Activated CD4-positive, alpha-beta T cell treated with anti-CD3 and anti-CD28 coated beads for 48 hours (primary cell): ENCODE results near the gene MUC5AC.
"Not testable (repeated sequence)": the region's sequence is repeated elsewhere in the genome, so short reads cannot be mapped to it uniquely, and the experiment has no call there.

Experiments
- DNase-seq: peaks from one replicate; pipeline ENCODE4 v3.0.0-alpha.2; 2020

The MUC5AC gene

DNA sequence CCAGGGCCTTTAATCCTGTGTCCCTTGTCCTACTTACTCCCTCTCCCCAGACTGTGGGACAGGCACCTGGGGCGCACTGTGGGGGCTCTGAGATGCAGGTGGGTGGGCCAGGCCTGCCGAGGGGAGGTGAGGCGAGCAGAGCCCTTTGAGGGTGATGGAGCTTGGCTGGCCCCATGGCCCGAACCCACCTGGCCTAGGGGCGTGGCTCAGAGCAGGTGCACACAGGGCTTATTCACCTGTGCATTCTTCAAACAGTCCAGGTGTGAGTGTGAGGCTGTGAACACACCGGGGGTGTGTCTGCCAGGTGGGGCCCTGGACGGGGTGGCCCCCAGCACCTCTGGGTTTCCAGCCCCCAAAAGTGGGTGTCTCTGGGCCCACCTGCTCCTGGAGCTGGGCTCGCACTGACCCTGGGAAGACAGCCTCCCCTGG is 9.0 kb upstream of the MUC5AC start:
- DNase-seq = no peak

DNA sequence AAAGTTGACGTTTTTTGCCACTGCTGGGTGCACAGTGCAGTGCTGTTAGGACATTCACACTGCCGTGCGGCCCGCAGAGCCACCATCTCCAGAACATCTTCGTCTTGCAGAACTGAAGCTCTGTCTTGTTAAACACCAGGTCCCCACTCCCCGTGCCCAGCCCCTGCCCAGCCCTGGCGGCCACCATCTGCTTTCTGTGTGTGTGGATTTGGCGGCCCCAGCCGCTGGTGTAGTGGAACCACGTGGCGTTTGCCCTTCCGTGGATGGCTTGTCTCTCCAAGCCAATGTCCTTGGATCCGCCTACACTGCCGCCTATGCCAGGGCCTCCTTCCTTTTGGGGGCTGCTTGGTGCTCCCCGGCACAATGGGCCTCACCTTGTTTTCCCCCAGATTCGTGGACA is 8.2 kb upstream of the MUC5AC start:
- DNase-seq = no peak

DNA sequence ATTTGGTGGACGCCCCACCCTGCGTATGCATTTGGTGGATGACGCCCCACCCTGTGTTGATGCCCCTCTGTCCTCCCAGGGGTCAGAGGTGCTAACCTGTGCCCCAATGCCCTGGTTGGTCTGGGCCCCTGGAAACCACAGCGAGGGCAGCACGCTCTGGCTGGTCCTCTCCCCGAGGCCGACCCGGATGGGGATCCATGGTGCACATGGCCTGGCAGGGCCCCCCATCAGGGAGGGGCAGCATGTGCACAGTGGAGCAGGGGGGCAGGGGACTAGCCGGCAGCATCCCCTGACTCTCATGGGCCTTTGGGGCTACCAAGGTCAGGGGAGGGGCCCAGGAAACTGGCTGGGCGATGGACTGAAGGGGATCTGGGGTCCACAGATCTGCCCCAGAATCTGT is 7.6 kb upstream of the MUC5AC start:
- DNase-seq = no peak

DNA sequence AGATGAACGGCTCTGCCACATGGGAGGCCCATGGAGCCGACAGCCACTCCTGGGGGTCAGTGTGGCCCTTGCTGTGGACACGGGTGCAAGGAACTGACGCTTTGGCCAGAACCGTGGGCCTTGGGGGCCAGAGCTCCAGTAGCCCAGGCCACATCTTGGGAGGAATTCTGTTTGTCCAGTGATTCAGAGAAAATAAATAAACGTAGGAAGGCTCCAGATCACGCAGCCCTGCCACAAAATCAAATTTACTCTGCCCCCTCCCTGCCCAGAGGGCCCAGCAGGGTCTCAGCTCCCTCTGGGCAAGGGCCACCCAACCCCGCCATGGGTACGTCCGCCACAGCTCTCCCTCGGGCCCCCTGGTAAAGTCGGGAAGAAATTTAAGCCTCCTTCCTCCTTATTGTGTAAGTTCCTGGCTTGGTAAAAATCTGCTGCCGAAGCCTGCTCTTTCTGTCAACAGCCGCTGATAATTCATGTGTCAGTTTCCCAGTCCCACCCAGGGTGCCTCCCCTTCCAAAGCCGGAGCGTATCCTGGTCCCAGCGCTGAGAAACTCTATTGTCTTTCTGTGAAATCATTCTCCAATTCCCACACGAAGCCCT is 6.9 kb upstream of the MUC5AC start:
- DNase-seq = no peak

DNA sequence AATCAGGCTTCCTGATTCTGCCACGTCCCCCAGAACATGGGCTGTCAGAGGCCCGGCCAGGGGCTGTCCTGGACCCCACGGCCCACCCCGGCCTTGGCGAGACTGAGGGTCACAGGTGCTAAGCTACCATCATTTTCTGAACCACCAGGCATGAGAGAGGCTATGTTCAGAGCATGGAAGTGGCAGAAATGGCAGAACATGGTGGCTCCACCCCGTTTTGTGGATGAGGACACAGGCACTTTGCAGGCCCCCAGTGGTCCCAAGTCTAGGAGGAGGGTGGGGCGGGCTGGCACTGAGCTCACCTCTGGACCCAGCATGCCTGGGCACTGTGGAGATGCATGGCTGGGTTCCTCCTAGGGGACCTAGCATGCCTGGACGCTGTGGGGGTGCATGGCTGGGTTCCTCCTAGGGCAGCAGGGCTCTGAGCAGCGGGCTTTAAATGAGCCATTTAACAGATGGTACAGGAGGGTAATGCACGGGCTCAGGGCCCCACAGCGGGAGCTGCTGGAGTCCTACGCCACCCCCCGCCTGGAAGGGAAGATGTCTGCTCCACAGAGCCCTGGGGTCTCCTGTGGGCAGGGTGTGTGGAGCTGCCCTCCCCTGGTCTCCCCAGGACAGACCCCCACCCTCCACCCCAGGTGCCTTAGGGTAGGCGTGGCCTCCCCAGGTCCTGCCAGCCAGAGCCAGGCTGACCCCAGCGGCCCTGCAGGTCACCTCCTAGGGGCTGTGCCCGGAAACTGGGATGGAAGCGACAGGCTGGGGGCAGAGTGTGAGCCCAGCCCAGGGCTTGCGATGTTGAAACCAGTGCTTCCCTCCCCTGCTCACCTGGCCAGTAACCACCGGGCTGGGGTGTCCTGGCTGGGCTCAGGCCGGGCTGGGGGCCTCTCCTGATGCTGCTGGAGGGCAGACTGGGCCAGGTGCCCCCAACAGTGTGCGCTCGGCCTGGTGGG is 6.1 kb upstream of the MUC5AC start:
- peak; percentile 0 for DNase-seq

DNA sequence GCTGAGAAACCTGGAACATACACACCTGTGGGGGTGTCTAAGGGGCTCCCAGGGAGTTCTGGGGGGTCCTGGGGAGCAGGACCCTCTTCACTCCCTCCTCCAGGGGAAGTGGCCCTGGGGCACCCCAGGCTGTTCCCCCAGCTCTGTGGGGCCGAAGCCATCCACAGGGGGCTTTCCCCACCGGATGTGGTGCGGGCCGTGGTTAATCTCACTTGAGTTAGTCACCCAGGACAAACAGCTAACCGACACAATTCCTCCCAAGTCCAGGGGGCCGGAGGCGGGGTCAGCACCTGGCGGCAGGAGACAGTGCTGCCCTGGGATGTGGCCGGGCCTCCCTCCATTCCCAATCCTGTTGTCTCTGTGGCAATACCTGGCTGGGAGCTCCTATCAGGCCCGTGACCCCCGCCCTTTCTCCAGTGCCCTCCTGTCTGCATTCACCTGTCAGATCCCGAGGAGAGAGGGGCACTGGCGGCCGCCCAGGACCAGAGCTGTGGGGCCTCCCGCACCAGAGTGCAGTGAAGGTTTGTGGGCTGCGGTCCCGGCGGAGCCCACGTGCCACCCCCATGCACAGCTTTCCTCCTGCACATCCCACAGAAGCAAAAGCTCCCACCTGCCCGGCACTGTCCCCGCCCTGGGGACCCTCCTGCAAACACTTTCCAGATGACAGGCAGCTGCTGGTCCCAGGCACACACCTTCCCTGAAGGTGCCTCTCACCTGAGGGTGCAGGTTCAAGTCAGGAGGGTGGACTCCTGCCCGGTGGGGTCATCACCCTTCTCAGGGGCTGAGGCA is 5.2 kb upstream of the MUC5AC start:
- DNase-seq = peak; percentile 48

DNA sequence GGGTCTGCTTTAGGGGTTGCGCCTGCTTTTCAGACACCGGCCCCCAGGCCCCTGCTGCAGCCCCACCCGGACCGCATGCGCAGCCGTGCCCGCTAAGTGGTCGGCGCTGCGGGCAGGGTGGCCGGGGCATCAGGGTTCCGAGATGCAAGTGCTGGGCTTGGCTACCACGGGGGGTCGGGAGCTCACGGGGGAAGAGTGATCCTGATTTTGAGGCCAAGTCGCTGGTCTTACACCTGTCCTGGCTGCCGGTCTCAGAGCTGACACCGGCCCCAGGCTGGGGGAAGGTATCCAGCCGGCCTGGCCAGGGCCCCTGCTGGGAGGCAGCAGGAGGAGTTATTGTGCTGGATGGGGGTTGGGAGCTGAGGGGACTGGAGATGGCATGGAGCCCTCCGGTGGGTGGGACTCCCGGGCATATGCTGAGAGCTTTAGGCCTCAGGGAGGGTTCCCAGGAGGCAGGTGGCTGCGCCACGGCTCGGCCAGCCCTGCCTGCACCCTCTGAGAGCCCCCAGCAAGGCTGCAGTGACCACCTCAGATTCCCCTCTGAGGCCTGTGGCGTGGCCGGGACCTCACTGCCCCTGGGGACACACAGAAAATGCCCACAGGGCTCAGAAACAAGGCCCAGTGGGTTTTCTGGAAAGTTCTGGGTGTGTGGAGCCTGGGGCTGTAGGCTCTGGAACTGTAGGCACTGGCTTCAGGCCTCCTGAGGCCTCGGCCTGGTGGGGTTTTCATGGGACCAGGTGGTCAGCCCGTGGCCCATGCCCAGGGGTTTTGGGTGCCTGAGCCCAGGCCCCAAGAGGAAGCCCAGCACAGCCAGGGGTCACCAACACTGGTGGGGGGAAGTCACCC is 4.4 kb upstream of the MUC5AC start:
- DNase-seq = peak; percentile 1

DNA sequence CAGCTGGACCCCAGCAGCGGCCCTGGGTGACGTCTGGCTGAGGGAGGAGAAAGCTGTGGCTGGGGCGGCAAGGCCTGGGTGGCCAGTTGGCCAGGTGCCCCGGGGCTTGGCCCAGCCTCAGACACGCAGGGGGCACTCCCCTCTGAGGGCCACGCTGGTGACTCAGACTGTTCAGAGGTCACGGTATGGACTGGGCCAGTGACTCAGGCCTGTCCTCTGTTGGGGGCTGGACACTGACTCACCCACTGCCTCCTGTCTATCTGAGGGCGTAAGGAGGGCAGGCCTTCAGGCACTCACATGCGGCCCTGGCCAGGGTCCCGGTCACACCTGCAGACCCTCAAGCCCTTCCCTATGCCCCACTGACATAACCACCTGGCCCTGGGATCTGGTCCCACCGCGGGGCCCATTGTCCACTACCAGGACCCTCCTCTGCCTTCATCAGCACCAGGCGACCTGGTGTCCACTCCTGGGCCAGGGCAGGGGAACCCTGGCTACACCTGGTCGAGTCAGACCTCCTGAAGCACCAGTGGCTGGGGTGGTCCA is 3.7 kb upstream of the MUC5AC start:
- DNase-seq = peak; percentile 2

DNA sequence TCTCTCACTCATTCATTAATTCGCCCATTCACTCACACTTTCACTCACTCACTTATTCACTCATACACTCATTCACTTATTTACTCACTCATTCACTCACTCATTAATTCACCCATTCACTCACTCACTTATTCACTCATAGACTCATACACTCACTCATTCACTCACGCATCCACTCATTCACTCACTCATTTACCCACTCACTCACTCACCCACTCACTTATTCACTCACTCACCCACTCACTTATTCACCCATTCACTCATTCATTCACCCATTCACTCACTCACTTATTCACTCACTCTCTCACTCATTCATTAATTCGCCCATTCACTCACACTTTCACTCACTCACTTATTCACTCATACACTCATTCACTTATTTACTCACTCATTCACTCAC is 3.1 kb upstream of the MUC5AC start:
- DNase-seq = not testable (repeated sequence)

DNA sequence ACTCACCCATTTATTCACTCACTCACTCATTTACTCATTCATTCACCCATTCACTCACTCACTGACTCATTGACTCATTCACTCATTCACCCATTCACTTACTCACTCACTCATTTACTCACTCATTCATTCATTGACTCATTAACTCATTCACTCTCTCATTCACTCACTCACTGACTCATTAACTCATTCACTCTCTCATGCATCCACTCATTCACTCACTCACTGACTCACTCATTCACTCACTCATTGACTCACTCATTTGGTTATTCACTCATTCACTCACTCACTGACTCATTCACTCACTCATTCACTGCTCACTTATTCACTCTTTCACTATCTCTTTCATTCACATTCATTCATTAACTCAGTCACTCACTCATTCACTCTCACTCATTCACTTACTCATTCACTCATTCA is 2.5 kb upstream of the MUC5AC start:
- no peak for DNase-seq

DNA sequence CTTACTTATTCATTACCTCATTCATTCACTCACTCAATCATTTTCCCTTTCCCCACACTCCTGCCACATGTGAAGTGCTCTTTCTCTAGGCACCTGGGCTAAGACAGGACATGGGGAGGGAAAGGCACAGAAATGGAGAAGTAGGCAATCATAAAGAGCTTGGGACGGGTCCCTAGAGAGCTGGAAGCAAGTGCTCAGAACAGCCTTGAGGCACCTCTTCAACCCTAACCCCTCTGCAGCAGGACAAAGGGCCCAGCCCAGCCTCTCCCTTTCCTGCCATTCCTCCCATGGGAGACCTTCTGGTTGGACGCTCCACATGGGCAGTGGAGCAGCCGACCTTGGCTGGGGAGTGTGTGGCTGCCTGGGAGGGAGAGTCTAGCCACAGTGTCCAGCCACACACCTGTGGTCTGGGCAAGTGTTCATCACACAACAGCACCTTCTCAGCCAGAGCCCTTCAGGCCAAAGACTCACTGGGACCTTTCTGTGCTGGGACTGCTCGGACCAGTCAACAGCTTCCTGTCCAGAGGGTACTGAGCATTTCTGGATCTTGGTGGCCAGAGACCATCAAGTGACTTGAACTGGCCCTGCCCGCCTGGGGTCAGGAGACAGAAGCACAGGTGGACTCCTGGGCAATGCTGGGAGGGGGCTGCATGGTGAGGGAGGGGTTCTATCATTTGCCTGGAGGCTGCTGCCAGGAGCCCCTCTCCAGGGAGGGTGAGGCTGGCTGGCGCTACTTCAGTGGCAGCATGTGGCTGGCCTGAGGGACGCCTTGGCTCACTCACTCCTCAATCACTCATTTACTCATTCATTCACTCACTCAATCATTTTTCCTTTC is 1.0 kb upstream of the MUC5AC start:
- no peak for DNase-seq

DNA sequence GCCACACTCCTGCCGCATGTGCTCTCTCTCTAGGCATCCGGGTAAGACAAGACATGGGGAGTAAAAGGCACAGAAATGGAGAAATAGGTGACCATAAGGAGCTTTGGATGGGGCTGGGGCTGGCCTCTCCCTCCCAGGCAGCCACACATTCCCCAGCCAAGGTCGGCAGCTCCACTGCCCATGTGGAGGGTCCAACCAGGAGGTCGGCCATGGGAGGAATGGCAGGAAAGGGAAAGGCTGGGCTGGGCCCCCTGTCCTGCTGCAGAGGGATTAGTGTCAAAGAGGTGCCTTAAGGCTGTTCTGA is 460 bp upstream of the MUC5AC start:
- DNase-seq = no peak

DNA sequence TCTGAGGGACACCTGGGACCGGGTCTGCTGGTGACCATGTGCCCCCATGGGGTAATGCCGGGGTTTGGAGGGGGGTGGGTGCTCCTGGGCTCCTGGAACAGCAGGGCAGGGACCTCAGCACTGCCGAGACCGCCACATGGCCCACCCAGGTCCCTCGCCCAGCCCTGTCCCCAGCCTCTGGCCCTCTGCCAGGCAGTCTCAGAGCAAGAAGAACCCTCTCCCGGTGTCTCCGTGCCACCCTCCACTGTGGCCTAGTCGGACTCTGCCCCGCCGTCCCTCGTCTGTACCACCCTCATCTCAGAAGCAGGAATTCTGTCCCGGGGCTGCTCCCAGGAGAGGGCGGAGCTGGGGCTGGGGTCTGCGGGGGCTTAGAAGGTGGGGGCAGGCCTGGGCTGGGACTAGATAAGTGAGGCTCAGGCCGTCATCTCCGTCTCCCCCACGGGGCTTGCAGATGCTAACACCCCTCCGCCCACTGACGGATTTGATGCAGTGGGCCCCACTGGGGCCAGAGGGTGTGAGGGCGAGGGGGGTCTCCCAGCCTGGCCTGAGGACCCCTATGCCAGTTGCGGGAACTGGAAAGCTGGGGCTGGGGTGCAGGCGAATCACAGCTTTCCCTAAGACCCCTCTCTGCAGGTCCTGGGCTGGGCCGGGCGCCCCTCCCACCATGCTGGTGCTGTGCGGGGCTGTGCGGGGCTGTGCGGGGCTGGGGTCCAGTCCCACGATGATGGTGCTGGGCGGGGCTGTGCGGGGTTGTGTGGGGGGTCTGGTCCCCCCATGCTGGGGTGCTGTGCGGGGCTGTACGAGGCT is 1.1 kb downstream of the MUC5AC start:
- DNase-seq = no peak

DNA sequence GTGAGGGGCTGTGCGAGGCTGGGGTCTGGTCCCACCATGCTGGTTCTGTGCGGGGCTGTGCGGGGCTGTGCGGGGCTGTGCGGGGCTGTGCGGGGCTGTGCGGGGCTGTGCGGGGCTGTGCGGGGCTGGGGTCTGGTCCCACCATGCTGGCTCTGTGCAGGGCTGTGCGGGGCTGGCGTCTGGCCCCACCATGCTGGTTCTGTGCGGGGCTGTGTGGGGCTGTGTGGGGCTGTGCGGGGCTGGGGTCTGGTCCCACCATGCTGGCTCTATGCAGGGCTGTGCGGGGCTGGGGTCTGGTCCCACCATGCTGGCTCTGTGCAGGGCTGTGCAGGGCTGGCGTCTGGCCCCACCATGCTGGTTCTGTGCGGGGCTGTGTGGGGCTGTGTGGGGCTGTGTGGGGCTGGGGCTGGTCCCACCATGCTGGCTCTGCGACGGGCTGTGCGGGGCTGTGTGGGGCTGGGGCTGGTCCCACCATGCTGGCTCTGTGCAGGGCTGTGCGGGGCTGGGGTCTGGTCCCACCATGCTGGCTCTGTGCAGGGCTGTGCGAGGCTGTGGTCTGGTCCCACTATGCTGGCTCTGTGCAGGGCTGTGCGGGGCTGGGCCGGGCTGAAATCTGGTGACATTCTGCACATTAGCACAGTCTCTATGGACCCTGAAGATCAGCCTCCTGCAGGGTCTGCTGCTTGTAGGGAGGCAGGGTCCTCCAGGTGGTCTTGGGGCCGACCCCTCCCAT is 1.9 kb downstream of the MUC5AC start:
- not testable (repeated sequence) for DNase-seq

DNA sequence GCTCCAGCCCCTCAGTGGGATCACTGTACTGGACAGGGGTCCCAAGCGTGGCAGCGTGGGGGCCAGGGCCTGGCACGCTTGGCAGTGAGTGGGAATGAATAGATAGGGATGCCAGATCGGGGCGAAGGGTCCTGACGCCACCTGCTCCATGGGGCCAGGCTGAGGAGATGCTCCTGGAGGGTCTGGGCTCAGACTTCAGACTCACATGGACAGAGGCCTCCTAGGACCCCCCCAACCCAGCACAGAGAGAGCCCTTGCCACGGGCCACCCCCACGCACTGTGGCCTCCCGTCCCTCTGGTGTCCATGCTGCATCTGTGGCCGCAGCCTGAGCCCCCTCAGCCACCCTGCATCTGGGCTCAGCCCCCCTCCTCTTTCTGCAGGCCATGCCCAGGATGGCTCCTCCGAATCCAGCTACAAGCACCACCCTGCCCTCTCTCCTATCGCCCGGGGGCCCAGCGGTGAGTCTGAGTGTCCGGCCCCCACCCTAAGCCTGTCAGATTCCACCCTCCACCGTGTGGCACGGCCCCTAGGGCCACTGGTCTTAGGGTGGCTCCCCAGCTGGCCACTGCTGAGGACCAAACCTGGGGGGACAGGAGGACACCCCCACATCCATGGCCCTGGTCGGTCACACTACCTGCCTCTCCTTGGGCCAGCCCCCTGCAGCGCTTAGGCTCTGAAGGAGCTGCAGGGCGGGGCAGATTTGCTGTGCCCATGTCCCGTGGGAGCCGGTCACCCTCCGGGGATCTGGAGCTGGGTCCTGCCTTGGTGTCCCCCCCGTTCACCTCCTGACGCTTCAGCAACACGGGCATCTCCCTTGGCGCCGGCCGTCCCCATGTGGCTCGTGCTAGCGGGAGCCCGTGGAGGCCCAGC is 2.7 kb downstream of the MUC5AC start:
- DNase-seq = no peak

DNA sequence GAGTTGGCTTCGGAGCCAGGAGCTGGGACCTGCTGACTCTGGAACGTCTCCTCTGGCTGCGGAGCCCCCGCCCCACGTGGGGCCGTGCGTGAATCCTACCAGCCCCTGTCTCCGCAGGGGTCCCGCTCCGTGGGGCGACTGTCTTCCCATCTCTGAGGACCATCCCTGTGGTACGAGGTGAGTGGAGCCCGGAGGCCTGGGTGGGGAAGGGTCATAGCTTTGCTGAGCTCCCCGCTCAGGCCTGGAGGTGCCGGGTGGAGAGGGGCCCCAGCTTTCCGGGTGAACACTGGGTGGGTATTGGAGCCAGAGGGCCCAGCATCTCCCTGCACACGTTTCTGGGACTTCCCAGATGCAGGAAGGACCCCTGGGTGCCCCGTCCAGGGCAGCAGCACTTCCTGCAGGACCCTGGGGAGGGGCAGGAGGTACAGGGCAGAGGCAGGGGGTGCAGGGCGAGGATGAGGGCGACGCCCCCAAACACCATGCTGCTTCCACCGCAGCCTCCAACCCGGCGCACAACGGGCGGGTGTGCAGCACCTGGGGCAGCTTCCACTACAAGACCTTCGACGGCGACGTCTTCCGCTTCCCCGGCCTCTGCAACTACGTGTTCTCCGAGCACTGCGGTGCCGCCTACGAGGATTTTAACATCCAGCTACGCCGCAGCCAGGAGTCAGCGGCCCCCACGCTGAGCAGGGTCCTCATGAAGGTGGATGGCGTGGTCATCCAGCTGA is 3.8 kb downstream of the MUC5AC start:
- DNase-seq = no peak

DNA sequence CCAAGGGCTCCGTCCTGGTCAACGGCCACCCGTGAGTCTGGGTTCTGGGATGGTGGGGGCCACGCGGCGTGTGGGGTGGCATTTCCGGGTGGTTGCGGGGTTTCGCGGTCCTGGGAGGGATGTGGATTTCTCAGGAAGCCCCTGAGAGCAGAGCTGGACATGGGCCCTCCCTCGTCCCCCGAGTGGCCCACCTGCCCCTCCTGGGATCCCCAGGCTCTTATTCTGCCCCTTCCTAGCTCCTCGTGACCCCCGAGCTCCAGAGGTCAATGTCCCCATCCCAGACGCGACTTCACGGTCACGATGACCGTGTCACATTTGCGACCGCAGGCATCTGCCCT is 4.4 kb downstream of the MUC5AC start:
- DNase-seq = no peak
